ENCODE data around the gene FAM185A.
"Not testable (repeated sequence)": the region's sequence is repeated elsewhere in the genome, so short reads cannot be mapped to it uniquely, and the experiment has no call there.

Gene FAM185A

DNA sequence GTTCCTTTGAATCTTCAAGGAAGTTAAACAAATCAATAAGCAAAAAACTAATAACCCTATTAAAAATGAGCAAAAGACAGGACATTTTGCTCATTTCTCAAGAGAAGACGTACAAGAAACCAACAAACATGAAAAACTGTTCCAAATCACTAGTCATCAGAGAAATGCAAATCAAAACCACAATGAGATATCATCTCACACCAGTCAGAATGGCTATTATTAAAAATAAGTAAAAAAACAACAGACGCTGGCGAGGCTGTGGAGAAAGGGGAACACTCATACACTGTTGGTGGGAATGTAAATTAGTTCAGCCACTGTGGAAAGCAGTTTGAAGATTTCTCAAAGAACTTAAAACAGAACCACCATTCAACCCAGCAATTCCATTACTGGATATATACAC lies 21.7 kb downstream of the FAM185A start:
- DNase-seq (ENCODE audit: low read depth); H3K4me3 ChIP-seq (ENCODE audit: low read depth, low read length): not testable (repeated sequence)

- not testable (repeated sequence) for DNase-seq (ENCODE audit: low read depth); H3K4me3 ChIP-seq (ENCODE audit: low read depth, low read length)
Observed at GRCh38 chr7:102776217-102776616, 27.4 kb downstream of the FAM185A start.

GRCh38 chr7:102778663-102779062 lies 29.9 kb downstream of the FAM185A start:
- H3K4me3 ChIP-seq (ENCODE audit: low read depth, low read length); DNase-seq (ENCODE audit: low read depth): not testable (repeated sequence)

- DNase-seq (ENCODE audit: low read depth); H3K4me3 ChIP-seq (ENCODE audit: low read depth, low read length): not testable (repeated sequence)
Observed at GRCh38 chr7:102780926-102781325, 32.1 kb downstream of the FAM185A start.

DNA sequence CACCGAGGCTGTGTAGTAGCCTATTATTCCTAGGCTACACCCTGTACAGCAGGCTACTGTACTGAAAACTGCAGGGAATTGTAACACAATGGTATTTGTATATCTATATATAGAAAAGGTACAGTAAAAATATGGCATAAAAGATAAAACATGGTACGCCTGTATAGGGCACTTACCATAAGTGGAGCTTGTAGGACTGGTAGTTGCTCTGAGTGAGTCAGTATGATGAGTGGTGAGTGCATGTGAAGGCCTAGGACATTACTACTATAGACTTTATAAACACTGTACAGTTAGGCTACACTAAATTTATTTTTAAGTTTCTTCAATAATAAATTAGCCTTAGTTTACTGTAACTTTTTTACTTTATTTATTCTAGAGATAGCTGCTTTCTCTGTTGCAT lies 40.0 kb downstream of the FAM185A start:
- DNase-seq (ENCODE audit: low read depth); H3K4me3 ChIP-seq (ENCODE audit: low read depth, low read length): not testable (repeated sequence)

DNA sequence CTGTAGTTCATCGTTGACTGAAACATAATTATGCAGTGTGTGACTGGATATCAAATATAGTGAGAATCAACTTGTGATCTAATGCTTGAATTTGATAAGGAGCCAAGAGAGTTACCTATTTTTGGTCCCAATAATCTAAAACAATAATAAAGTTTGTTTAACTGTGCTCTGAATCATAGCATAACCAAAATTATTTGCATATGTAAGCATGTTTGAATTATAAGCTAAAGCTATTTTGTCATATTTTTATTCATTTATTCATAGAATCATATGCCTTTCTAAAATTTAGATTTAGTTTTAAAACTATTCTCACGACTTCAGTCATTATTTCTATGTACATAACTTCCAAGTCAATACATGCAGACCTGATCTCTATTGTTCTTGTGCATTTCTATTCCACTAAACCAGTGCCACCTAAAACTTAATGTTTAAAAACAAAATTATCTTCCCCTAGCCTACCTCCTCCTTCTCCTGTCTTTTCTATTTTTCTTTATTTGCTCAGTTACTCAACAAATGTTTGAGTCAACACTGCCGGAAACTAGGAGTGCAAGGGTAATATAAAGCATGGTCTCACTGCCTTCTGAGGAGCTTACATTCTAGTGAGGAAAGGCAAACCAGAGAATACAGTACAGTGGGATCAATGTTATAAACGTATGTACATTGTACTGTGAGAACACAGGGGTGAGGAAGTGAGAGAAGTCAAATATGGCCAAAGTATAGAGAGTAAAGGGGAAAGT lies 41.7 kb downstream of the FAM185A start:
- DNase-seq (ENCODE audit: low read depth); H3K4me3 ChIP-seq (ENCODE audit: low read depth, low read length): not testable (repeated sequence)

GRCh38 chr7:102791367-102791766 lies 42.6 kb downstream of the FAM185A start:
- not testable (repeated sequence) for H3K4me3 ChIP-seq (ENCODE audit: low read depth, low read length); DNase-seq (ENCODE audit: low read depth)

DNA sequence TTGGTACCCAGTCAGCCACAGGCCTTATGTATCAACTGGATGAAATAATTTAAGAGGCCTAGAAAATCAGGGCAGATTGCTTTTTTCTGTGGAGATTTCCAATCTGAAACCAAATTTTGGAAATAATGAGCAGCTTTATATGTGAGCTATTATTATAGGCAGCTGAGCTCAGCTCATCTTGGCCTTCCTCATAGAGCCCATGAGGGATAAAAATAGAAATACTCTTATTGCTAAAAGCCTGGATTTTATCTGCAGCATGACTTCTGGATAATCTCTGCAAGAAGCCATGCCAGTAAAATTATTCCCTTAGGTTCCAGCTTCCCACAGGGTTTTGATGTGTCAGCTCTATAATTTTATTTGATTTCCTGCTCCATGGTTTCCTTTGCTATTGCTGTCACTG lies 43.0 kb downstream of the FAM185A start:
- not testable (repeated sequence) for DNase-seq (ENCODE audit: low read depth); H3K4me3 ChIP-seq (ENCODE audit: low read depth, low read length)

- DNase-seq (ENCODE audit: low read depth); H3K4me3 ChIP-seq (ENCODE audit: low read depth, low read length): not testable (repeated sequence)
Observed at GRCh38 chr7:102794567-102794966, 45.8 kb downstream of the FAM185A start.

- H3K4me3 ChIP-seq (ENCODE audit: low read depth, low read length); DNase-seq (ENCODE audit: low read depth): not testable (repeated sequence)
Observed at GRCh38 chr7:102795987-102796595, 47.3 kb downstream of the FAM185A start.

DNA sequence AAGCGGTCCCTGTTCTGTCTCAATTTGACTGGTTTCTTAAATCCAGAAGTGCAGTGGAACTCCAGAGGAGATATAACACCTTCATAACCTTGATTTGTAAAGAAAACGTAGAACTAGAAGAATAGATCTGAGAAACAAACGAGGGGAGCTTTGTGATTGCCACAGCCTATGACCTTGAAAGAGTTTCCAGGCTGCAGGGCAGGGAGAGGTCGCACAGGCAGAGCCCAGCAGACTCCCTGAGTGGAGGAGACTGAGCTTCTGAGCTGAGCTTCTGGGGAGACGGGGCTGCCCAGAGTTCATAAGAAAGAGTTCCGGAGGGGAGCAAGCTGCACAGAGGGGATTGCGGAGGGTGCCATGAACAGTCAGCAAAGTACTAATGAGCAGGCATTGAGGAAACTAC lies 57.8 kb downstream of the FAM185A start:
- TF ChIP-seq, protein P1, sequence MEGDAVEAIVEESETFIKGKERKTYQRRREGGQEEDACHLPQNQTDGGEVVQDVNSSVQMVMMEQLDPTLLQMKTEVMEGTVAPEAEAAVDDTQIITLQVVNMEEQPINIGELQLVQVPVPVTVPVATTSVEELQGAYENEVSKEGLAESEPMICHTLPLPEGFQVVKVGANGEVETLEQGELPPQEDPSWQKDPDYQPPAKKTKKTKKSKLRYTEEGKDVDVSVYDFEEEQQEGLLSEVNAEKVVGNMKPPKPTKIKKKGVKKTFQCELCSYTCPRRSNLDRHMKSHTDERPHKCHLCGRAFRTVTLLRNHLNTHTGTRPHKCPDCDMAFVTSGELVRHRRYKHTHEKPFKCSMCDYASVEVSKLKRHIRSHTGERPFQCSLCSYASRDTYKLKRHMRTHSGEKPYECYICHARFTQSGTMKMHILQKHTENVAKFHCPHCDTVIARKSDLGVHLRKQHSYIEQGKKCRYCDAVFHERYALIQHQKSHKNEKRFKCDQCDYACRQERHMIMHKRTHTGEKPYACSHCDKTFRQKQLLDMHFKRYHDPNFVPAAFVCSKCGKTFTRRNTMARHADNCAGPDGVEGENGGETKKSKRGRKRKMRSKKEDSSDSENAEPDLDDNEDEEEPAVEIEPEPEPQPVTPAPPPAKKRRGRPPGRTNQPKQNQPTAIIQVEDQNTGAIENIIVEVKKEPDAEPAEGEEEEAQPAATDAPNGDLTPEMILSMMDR (IDR thresholded peaks at IDR 0.05; ENCODE audit: low read depth, low read length, missing control alignments): no peak
- no peak for DNase-seq (ENCODE audit: low read depth)

DNA sequence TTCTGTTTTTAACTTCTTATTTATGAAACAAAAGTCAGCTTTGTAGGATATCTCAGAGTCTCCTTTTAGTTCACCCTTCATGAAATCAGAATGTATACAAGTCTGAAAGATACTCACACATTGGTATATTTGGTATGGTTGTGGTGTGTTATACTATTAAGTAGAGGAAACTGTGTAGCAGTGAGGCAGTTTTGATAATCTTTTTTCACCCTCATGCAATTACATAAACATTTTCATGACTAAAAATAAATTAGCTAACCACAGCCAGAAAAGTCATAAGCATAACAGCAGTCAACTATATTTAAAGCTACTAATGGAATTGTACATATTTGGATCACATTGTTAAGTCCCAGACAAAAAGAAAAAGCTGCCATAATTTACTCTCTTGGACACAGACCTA lies 62.1 kb downstream of the FAM185A start:
- TF ChIP-seq, protein P1 (IDR thresholded peaks at IDR 0.05; ENCODE audit: low read depth, low read length, missing control alignments): no peak
- no peak for DNase-seq (ENCODE audit: low read depth)
- no peak overlapping the region for H3K4me3 ChIP-seq (ENCODE audit: low read depth, low read length)

More for the DNA sequence above, 57.8 kb downstream of the FAM185A start:
- H3K4me3 ChIP-seq (ENCODE audit: low read depth, low read length): no peak overlapping the region
